MM.1S (cell line): ENCODE data around the gene RAPSN.

Experiments used
- CTCF ChIP-seq: fragments of 300-600 bp; sonication (generic); IDR thresholded peaks from 2 replicates; pipeline ENCODE4 v1.5.1; 2016; ENCODE audit warnings: antibody characterized with exemption, low read length, mixed read lengths
- EZH2 ChIP-seq: fragments of 300-600 bp; sonication (generic); optimal IDR thresholded peaks from 2 replicates; pipeline ENCODE3; 2017; ENCODE audit warnings: low read depth, mild to moderate bottlenecking, antibody characterized with exemption, low read length, mixed read lengths

- TF ChIP-seq CTCF = no peak
- no peak for TF ChIP-seq EZH2
Measured at GRCh38 chr11:47433157-47433556, 15.8 kb downstream of the RAPSN start.
